ENCODE results near the gene RNGTT.

The RNGTT gene

GRCh38 chr6:88577461-88577860 is 386.0 kb downstream of the RNGTT start:
- DNase-seq: no peak

GRCh38 chr6:88575536-88575935 is 387.9 kb downstream of the RNGTT start:
- DNase-seq: no peak

- no peak for DNase-seq
Measured at GRCh38 chr6:88574651-88575050, 388.8 kb downstream of the RNGTT start.

- no peak for DNase-seq
Measured at GRCh38 chr6:88574031-88574430, 389.4 kb downstream of the RNGTT start.

- DNase-seq: no peak
Measured at GRCh38 chr6:88573561-88573960, 389.9 kb downstream of the RNGTT start.

GRCh38 chr6:88572449-88573139 is 390.8 kb downstream of the RNGTT start:
- no peak for DNase-seq

- no peak for DNase-seq
Measured at GRCh38 chr6:88569959-88570358, 393.5 kb downstream of the RNGTT start.

GRCh38 chr6:88567696-88568095 is 395.7 kb downstream of the RNGTT start:
- DNase-seq: no peak

- no peak for DNase-seq
Measured at GRCh38 chr6:88566746-88567534, 396.5 kb downstream of the RNGTT start.

- no peak for DNase-seq
Measured at GRCh38 chr6:88565836-88566235, 397.6 kb downstream of the RNGTT start.

- DNase-seq: no peak
Measured at GRCh38 chr6:88565409-88565811, 398.0 kb downstream of the RNGTT start.

- DNase-seq: no peak
Measured at GRCh38 chr6:88563277-88563625, 400.2 kb downstream of the RNGTT start.

GRCh38 chr6:88562353-88563276 is 400.8 kb downstream of the RNGTT start:
- no peak for DNase-seq

GRCh38 chr6:88561954-88562315 is 401.5 kb downstream of the RNGTT start:
- DNase-seq: no peak

GRCh38 chr6:88561034-88561953 is 402.1 kb downstream of the RNGTT start:
- DNase-seq: no peak

All from CD4-positive, alpha-beta T cell treated with Interleukin-4 for 4 hours (primary cell).